GM21786 (cell line): ENCODE data around the gene MLLT10.
"Not testable (repeated sequence)": the region's sequence is repeated elsewhere in the genome, so short reads cannot be mapped to it uniquely, and the experiment has no call there.

Experiments used
- ATAC-seq: cut with Tn5 transposase; IDR thresholded peaks from one replicate; pipeline ENCODE4 v1.9.1; 2021; ENCODE audit not compliant: unreplicated experiment

The MLLT10 gene

DNA sequence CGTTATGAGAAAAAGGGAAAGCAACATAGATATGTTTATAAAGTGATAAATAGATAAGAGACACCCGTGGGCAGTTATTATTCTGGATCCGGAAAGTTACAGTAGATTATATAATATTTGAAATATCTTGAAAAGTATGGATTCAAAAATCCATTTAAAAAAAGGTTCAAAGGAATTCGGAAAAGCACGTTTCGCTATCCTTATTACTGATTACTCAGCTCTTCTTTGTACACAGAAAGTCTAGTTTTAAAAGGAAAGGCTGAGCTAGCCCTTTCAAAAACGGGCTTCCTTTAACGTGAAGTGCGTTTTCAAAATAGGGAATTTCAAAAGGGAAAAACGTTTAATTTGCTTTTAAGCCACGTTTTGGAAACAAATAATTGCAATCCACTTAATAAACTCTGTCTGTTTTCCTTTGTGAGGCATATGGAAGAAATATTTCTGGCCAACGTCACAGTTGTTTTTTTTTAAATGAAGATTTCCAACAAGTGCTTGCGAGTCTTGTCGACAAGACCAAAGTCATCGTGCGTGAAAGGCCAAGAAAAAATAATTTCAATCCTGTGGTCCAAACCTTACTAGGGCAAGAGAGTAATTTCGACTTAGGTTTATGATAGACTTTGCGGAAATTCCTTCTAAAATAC, 6.3 kb upstream of the MLLT10 start:
- ATAC-seq, result no peak

GRCh38 chr10:21528236-21529031, 5.6 kb upstream of the MLLT10 start:
- ATAC-seq, result no peak

- no peak for ATAC-seq
Observed at GRCh38 chr10:21529032-21529910, 4.8 kb upstream of the MLLT10 start.

DNA sequence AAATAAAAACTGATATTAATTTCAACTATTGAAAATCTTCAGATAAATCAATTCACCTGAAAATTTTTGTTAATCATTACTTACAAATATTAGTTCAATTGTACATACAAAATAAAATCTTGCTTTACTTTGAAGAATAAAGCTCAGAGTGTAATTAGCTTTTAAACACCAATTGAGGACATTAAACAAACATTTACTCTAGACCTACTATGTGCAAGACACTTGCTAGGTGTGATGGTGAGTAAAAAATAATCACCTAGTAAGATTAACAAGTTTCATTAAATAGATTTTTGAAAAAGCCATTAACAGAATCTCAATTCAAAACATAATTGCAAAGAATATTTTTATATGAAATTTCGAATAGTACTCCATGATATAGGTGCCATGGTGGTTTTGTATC, 3.9 kb upstream of the MLLT10 start:
- ATAC-seq, result no peak

DNA sequence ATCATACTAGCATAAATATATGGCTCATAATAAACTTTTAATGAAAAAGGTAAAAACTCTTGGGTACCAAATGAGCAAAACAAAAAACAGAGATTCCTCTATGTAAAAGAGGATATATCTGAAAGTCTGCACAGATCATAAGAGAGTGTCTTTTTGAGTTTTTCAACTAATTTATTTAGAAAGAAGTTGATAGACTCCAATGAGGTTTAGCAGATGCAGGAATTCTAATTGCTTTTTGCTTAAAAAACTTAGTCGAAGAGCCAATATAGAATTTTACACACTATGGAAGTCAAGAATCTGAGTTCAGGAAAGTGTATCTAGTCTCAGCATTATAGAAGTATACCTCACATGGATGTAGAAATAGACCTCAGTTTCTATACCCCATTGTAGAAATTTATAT, 3.4 kb upstream of the MLLT10 start:
- no peak for ATAC-seq

- no peak for ATAC-seq
Observed at GRCh38 chr10:21531164-21531563, 2.9 kb upstream of the MLLT10 start.

GRCh38 chr10:21532694-21533466, 1.2 kb upstream of the MLLT10 start:
- no peak for ATAC-seq

DNA sequence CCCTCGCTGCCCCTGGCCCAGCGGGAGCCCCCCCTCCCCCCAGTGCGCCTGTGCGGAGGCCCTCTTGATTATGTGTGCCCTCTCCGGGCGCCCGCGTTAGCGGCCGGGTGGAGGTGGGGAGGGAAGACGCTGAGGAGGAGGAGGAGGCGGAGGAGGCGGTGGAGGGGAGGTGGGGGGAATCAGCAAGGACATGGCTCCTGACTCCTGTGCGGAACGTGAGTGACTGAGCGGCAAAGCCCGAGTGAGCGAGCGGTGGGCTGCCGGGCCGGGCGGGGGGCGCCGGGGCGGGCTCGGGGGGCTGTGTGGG, 201 bp downstream of the MLLT10 start:
- ATAC-seq, result no peak

DNA sequence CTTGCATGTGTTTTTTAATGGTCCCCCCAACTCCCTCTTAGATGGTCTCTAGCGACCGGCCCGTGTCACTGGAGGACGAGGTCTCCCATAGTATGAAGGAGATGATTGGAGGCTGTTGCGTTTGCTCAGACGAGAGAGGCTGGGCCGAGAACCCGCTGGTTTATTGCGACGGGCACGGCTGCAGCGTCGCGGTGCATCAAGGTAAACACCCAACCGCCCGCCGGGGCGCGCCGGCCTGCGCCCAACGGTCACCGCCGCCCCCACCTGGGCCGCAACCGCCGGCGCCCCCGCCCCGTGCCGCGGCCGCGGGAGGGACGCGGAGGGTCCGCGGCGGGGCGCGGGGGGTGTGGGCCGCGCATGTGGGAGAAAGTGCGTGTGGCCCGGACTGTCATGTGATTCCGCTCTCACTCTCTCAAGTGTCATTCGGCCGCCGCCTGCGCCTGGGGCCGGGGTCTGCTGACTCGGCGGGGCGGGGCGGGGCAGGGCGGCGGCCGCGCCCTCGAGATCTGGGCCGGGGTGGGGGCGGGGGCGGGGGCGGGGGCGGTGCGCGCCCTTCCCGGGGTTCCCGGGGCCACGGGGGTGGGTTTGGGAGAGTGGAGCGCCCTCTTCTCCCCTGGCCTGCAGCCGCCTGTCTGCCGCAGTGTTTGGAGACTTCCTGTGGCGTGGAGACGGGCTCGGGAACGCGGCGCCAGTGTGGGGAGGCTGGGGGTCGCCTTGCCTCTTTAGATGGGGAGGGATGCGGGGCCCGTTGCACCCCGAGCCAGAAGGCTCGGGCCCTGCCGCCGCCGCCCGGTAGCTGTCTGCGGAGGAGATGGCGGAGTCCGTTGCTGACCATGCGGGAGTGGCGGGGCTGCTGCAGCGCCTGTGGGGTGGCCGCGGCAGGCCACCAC, 817 bp downstream of the MLLT10 start:
- no peak for ATAC-seq

- no peak for ATAC-seq
Observed at GRCh38 chr10:21535494-21535965, 1.5 kb downstream of the MLLT10 start.

DNA sequence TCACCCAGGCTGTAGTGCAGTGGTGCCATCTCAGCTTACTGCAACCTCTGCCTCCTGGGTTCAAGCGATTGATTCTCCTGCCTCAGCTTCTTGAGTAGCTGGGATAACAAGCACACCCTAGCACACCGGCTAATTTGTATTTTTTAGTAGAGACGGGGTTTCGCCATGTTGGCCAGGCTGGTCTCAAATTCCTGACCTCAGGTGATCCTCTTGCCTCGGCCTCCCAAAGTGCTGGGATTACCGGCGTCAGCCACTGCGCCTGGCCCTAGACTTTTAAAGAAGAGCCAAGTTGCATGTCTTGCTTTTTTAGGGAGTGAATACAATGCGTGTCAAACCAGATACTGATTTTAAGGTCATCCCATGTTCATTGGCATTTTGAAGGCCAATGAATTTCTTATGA, 1.9 kb downstream of the MLLT10 start:
- ATAC-seq, result not testable (repeated sequence)

- ATAC-seq, result no peak
Observed at GRCh38 chr10:21536874-21537273, 2.8 kb downstream of the MLLT10 start.

DNA sequence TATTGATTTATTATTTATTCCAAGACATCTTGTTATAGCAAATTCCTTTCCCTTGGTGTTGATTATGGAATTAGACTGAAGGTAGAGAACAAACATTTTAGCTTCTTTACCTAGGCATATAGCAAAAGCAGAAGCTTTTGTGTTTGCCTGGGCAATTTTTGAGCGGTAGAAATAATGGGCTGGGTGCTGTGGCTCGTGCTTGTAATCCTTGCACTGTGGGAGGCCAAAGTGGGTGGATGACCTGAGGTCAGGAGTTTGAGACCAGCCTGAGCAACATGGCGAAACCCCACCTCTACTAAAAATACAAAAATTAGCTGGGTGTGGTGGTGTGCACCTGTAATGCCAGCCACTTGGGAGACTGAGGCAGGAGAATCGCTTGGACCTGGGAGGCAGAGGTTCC, 6.7 kb downstream of the MLLT10 start:
- not testable (repeated sequence) for ATAC-seq

DNA sequence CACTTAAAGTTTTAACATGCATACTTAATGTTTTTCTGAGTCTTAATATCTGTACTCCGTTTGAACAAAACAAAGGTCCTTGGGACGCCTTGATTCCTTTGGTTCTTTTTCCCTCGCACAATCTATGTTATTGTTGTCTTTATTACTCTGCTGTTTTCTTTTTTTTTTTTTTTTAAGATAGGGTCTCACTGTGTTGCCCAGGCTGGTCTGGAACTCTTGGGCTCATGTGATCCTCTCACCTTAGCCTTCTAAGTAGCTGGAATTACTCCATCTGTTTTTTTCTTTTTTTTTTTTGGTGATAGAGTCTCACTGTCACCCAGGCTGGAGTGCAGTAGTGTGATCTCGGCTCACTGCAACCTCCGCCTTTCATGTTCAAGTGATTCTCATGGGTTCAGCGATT, 13.2 kb downstream of the MLLT10 start:
- no peak for ATAC-seq

GRCh38 chr10:21552638-21553037, 18.6 kb downstream of the MLLT10 start:
- no peak for ATAC-seq

GRCh38 chr10:21556527-21556926, 22.5 kb downstream of the MLLT10 start:
- ATAC-seq, result no peak

DNA sequence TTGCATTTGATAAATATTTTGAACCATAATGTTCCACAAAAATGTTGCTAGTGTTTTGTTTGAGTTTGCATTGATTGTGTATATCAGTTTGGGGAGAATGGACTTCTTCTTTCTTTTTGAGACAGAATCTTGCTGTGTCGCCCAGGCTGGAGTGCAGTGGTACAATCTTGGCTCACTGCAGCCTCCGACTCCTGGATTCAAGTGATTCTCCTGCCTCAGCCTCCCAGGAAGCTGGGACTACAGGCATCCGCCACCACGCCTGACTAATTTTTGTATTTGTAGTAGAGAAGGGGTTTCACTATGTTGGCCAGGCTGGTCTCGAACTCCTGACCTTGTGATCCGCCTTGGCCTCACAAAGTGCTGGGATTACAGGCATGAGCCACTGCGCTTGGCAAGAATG, 25.0 kb downstream of the MLLT10 start:
- ATAC-seq, result not testable (repeated sequence)

DNA sequence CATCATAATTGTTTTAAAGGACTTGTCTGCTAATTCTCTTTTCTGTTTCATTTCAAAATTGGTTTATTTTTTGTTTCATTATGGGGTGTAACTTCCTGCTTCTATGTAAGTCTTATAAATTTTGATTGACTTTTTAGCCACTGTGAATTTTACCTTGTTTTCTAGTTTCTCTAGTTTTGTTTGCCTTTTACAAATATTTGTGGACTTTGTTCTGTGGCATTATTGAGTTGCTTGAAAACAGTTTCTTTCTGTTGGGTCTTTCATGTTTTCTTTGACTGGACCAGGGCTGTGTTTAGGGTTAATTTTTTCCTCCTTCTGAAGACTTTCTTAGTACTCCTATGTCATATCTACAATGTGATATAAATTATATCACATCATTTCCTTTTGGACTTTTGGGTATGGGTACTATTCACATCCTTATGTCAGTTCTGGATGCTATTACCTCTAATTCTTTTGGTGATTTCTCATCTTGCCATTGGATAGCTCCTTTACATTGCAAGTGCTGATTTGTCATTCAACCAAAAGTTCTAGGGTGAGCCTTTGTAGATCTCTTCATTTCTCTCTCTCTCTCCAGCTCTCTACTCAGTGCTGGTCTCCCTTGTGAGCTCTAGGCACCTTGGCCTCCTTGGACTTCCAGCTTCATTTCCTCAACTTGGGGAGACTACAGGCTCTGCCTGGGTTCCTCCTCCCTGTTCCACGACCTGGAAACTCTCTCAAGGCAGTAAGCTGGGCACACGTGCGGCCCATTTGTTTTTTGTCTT, 36.9 kb downstream of the MLLT10 start:
- no peak for ATAC-seq

- ATAC-seq, result no peak
Observed at GRCh38 chr10:21572578-21572977, 38.5 kb downstream of the MLLT10 start.
